GM12891 (cell line): ENCODE measurements around the gene CDCP1.

Source experiments
- DNase-seq: peaks from one replicate; pipeline ENCODE4 v3.0.0; 2011; ENCODE audit warnings: low spot score; ENCODE audit not compliant: insufficient read length
- FAIRE-seq: peaks from 2 replicates; lab custom pipeline; 2011; peaks lifted over from hg19 to GRCh38; lab: Jason Lieb, UNC
- PAX5 ChIP-seq: IDR thresholded peaks from 2 replicates; pipeline ENCODE4 v1.6.1; 2011; ENCODE audit warnings: low read length, moderate library complexity, mild to moderate bottlenecking; ENCODE audit not compliant: insufficient read depth, severe bottlenecking
- POLR2A ChIP-seq: IDR thresholded peaks from 2 replicates; pipeline ENCODE4 v1.6.1; 2011; ENCODE audit warnings: low read depth, low read length, control low read depth
- POLR2AphosphoS5 ChIP-seq: IDR thresholded peaks from 2 replicates; pipeline ENCODE4 v1.6.1; 2011; ENCODE audit warnings: low read depth, low read length, control low read depth
- POU2F2 ChIP-seq: IDR thresholded peaks from 2 replicates; pipeline ENCODE4 v1.6.1; 2011; ENCODE audit warnings: low read depth, mild to moderate bottlenecking, control low read depth, low read length, moderate library complexity
- SPI1 ChIP-seq: IDR thresholded peaks from 2 replicates; pipeline ENCODE4 v1.6.1; 2011; ENCODE audit warnings: low read depth, low read length, control low read depth
- TAF1 ChIP-seq: IDR thresholded peaks from 2 replicates; pipeline ENCODE4 v1.6.1; 2011; ENCODE audit warnings: low read depth, low read length, control low read depth

CDCP1 gene

DNA sequence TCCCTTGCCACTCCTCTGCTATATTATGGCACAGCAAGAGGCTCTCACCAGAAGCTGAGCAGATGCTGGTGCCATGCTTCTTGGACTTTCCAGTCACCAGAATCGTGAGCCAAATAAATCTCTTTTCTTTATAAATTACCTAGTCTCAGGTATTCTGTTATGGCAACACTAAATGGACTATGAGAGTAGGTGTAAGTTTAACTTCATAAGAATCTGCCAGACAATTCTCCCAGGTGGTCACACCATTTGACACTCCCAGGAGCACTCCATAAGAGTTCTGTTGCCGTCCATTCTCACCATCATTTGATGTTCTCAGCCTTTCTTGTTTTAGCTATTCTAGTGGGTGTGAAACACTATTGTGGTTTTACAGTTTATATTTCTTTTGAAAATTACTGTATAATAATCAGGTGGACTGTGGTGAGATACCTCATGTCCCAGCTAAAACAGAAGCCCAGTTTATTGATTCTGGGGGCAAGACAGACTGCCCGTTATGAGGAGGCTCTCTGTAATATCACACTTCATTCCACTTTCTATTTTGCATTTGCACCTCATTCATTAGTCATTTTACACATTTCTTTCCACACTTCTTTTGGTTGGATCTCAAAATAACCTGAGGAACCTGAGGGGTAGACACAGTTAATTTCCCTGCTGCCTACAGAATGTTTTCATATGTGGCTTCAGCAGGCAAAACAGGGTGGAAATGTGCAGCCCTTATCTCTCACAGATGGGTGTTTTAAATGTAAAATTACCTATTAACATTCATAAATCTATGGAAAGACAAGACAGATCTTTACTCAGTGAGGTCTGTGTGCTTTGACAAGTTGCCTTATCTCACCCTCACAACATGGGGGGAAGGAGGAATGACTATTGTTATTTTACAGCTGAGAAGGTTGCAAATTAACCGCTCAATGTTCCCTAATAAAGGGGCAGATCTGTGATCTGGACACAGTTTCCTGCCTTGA lies 42.1 kb downstream of the CDCP1 start:
- FAIRE-seq: no peak
- DNase-seq: no peak
- TF ChIP-seq SPI1 (no peak), TAF1 (no peak), POU2F2 (no peak), POLR2A (no peak)

DNA sequence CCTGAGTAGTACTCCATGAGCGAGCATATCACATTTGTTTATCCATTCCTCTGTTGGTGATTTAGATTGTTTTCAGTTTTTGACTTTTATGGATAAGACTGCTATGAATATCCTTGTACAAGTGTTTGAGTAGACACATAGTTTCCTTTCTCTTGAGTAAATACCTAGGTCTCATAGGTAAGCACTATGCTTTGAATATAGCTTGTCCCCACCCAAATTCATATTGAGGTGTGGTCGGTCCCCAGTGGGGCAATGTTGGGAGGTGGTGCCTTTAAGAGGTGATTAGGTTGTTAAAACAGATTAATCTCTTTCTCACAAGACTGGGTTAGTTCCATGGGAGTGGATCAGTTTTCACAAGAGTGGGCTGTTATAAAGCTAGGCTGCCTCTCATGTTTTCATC lies 42.8 kb downstream of the CDCP1 start:
- FAIRE-seq (no peak), DNase-seq (no peak)
- no peak for TF ChIP-seq POLR2A
- TF ChIP-seq SPI1: no peak
- TF ChIP-seq POU2F2: no peak
- TF ChIP-seq TAF1: no peak
- no peak for TF ChIP-seq PAX5
- TF ChIP-seq POLR2AphosphoS5: no peak

DNA sequence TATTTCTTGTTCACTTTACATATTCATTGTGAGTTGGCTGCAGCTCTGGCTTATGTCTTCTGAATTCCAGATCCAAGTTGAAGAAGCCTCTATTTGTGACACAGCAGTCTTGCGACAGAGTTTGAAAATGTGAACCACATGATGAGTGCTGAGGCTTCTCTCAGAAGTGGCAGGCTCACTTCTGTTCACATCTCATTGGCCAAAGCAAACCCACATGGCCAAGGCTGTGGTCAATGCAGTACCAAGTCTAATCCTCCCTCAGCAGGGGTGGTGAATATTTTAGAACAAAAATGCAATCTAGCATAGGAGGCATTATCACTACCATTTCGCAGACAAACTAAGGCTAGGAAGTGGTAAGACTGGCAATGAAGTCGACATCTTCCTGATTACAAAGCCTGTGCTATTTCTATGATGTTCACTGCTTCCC lies 45.2 kb downstream of the CDCP1 start:
- TF ChIP-seq SPI1: no peak
- TF ChIP-seq TAF1: no peak
- TF ChIP-seq POLR2A: no peak
- no peak for TF ChIP-seq POU2F2
- TF ChIP-seq POLR2AphosphoS5: no peak
- no peak for TF ChIP-seq PAX5
- FAIRE-seq: no peak
- no peak for DNase-seq

DNA sequence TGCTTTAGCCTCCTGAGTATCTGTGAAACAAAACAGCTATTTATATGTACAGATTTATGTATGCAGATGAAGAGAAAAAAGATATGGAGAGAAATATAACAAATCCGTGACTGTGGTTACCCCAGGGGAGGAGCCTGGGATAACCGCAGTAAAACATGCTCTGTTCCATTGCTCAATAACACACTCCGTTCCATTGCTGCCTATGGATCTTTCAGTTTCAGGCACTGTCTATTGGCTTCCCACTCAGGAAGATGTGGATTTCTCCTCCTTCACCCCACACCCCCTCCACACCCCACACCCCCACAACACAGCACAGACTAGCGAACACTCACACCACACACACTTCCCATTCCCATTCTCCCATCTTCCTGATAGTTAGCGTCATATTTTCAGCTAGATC lies 47.9 kb downstream of the CDCP1 start:
- DNase-seq (no peak), FAIRE-seq (no peak)
- TF ChIP-seq SPI1 (no peak), PAX5 (no peak), TAF1 (no peak), POLR2AphosphoS5 (no peak), POLR2A (no peak), POU2F2 (no peak)

DNA sequence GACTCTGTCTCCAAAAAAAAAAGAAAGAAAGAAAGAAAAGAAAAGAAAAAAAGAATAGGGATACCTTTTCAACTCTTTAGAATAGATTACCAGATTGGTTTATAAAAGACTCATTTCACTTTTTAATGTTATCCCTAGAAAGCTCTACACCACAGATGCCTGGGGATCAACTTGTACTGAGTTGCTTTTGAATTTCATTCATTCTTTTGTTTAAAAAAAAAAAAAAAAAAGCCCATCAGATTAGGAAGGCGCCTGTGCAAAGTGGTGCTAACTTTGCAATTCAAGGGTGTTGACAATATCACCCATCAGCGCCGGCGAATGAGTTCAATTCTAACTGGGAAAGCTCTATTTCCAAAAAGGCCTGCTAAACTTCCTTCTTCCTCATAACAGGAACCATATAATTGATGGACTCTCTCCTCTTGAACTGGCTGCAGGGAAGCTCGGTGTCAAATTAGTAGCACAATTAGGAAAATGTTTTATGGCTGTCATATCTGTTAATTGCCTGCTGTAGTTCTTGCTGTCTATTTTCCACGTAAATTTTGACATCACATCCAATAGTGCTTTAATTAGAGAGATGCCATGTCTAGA lies 48.8 kb downstream of the CDCP1 start:
- no peak for FAIRE-seq

DNA sequence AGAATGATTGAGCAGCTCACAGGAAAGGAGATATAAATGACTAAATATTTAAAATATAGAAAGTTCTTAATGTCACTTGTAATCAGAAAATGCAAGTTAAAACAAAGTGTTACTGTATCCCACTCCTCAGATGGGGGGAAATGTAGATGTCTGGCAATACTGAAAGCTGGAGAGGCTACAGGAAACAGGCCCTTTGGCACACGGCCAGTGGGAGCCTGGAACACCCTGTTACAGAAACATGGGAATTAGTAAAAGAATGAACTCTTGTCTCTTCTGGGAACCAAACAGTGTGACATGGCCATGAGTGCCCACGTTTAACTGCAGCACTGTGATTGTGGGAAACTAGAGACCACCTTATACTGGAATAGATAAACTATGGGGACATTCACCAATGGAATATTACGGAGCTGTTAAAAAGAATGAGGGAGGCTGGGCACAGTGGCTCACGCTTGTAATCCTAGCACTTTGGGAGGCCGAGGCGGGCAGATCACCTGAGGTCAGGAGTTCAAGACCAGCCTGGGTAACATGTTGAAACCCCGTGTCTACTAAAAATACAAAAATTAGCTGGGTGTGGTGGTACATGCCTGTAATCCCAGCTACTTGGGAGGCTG lies 50.2 kb downstream of the CDCP1 start:
- TF ChIP-seq PAX5 (no peak), POLR2A (no peak), POLR2AphosphoS5 (no peak), TAF1 (no peak), POU2F2 (no peak), SPI1 (no peak)
- no peak for FAIRE-seq
- no peak for DNase-seq

More for the DNA sequence above, 48.8 kb downstream of the CDCP1 start:
- no peak for DNase-seq
- TF ChIP-seq POU2F2 (no peak), POLR2A (no peak), PAX5 (no peak), SPI1 (no peak)

DNA sequence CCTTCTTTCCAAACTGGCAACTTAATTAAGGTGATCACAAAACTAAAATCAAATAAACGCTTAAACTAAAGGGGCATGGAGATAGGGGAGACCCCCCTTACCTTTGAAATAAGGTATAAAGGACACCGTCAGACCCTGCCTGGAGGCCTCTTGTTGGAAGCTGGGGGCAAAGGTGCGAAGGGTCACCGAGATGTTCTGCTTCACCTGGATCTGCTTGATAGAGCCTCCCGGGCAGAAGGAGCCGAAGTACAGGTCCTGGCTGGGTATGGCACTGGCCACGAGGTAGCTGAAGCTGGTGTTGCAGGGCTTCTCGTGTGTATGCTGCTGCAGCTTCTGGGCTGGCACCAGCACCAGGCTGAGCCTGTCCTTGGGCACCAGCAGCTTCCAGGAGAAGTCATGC lies 53.0 kb downstream of the CDCP1 start:
- DNase-seq (no peak), FAIRE-seq (no peak)
- TF ChIP-seq POLR2AphosphoS5 (no peak), PAX5 (no peak), POU2F2 (no peak), POLR2A (no peak), SPI1 (no peak), TAF1 (no peak)

DNA sequence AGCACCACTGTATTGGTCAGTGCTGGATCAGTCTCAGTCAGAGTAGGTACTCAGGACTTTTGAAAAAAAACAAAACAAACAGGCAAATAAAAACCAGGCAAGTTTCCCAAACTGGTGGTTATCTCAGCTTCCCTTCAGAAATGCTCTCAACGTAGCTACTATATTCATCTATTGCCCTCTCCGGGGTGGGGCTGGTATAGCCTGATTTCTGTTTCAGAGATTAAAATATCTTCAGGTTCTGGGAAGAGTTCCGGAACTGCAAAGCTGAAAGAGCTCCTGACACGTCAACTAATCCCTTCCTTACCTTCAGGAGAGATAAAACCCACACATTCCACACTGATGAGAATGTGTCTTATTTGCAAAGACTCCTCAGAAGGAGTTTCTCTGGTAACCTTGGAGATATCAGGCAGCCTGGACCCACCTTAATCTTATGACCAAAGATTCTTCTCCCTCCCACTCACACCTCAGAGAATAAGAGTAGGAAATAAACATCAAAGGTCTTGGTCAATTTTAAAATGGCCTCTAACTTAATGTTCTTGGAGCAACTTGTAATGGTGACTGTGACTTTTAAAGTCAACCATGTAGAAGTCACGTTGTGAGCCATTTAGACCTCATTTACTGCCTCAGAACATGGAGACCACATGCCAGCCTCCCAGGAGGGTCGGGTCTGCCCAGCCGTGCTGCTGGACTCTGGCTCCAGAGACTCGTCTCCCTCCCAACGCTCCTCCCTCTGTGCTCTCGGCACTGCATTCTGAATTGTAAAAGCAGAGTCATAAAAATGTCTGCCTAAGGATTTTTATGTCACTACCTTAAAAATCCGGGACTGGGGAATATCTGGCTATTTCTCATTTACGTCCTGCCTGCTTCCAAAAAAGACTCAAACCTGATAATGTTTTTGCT lies 53.8 kb downstream of the CDCP1 start:
- FAIRE-seq: no peak
- TF ChIP-seq PAX5 (no peak), POLR2AphosphoS5 (no peak), SPI1 (no peak), POLR2A (no peak), POU2F2 (no peak), TAF1 (no peak)
- DNase-seq: no peak

DNA sequence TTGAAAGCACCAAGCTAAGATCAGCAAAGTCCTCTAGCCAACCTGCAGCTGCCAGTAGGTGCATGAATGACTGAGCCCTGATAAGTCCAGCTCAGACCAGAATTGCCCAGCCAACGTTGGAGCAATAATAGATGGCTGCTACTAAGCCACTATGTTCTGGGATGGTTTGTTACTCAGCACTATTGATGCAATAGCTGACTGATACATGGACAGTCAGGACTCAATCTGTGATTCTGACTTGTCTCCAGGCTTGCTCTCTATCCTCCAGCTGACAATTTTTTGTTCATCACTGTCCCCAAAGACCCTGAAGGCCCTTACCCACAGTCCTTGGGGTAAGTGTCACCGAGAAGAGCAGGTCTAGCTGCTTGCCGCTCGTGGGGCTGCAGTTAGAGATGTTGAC lies 55.3 kb downstream of the CDCP1 start:
- no peak for FAIRE-seq
- DNase-seq: no peak
- TF ChIP-seq TAF1 (no peak), PAX5 (no peak), POLR2A (no peak), POU2F2 (no peak), POLR2AphosphoS5 (no peak), SPI1 (no peak)
